A673 (cell line): ENCODE measurements around the gene MYT1. TPM values are rescaled to one million over a fixed set of nuclear protein-coding genes. Genes with fewer than 3 reads are reported as not detected.

Experiments used
- BruUV-seq: library from RNA; stranded (reverse); fragments of 400-500 nt; replicated peaks from 2 replicates; lab custom pipeline; 2021; lab: Mats Ljungman, UMichigan
- CTCF ChIA-PET: fragments of 300-600 bp; sonication (Branson Sonifier 250); formaldehyde crosslinking; loops from one replicate; lab custom pipeline; 2022; ENCODE audit warnings: antibody characterized with exemption; lab: Charles Lee
- POLR2A ChIA-PET: fragments of 300-600 bp; sonication (Branson Sonifier 250); formaldehyde crosslinking; loops from one replicate; lab custom pipeline; 2022; ENCODE audit warnings: antibody characterized with exemption; ENCODE audit not compliant: low non-redundant PET; lab: Charles Lee
- DNase-seq: peaks from one replicate; pipeline ENCODE4 v3.0.0-alpha.2; 2015; ENCODE audit warnings: low spot score
- H3K27ac ChIP-seq: fragments of 200-600 bp; sonication (generic); 2 replicates; pipeline ENCODE4 v1.5.1; 2016; ENCODE audit warnings: mixed run types, low read depth, mild to moderate bottlenecking, mixed read lengths, antibody characterized with exemption, low read length; ENCODE audit not compliant: poor library complexity, severe bottlenecking
- H3K27me3 ChIP-seq: fragments of 200-600 bp; sonication (generic); replicated peaks from 2 replicates; pipeline ENCODE4 v1.6.1; 2017; ENCODE audit warnings: mixed run types, low read depth, mild to moderate bottlenecking, mixed read lengths, antibody characterized with exemption, low read length; ENCODE audit not compliant: insufficient read depth, poor library complexity
- H3K36me3 ChIP-seq: fragments of 200-600 bp; sonication (generic); 2 replicates; pipeline ENCODE4 v1.6.1; 2016; ENCODE audit warnings: mixed run types, mild to moderate bottlenecking, mixed read lengths, antibody characterized with exemption, low read length; ENCODE audit not compliant: insufficient read depth, poor library complexity, severe bottlenecking
- H3K4me1 ChIP-seq: fragments of 200-600 bp; sonication (generic); 2 replicates; pipeline ENCODE4 v1.6.1; 2017; ENCODE audit warnings: mixed run types, mild to moderate bottlenecking, mixed read lengths, antibody characterized with exemption, low read length; ENCODE audit not compliant: insufficient read depth, poor library complexity, severe bottlenecking
- H3K4me3 ChIP-seq: fragments of 200-600 bp; sonication (generic); 2 replicates; pipeline ENCODE4 v1.5.1; 2016; ENCODE audit warnings: low read depth, mixed run types, mild to moderate bottlenecking, mixed read lengths, low read length; ENCODE audit not compliant: poor library complexity, severe bottlenecking
- H3K9me3 ChIP-seq: fragments of 200-600 bp; sonication (generic); 2 replicates; pipeline ENCODE4 v1.6.1; 2016; ENCODE audit warnings: mixed run types, low read depth, mild to moderate bottlenecking, mixed read lengths, antibody characterized with exemption, low read length; ENCODE audit not compliant: poor library complexity, severe bottlenecking
- EZH2 ChIP-seq: fragments of 200-600 bp; sonication (generic); IDR thresholded peaks from 2 replicates; pipeline ENCODE4 v1.6.1; 2017; ENCODE audit warnings: borderline replicate concordance, low read depth, mild to moderate bottlenecking, mixed read lengths, antibody characterized with exemption, low read length; ENCODE audit not compliant: poor library complexity, severe bottlenecking
- intact Hi-C: fragments of 100-400 bp; cut with micrococcal nuclease; formaldehyde crosslinking; loops from one replicate; pipeline ENCODE4 v1.10.0; 2022; ENCODE audit not compliant: unreplicated experiment
- total RNA-seq: library from RNA; stranded (reverse); gene quantifications from 2 replicates; pipeline ENCODE4 v1.2.3, GENCODE V29; 2021
- TF ChIP-seq, protein P1 (sequence below): fragments of 300-800, 200-600 bp; sonication (generic); conservative IDR thresholded peaks from 2 replicates; pipeline ENCODE4 v1.5.1; 2017; ENCODE audit warnings: low read depth, mild to moderate bottlenecking, antibody characterized with exemption, low read length, moderate library complexity, mixed read lengths

Gene MYT1
- total RNA-seq, 1 experiment from 2014 or later: not detected

DNA sequence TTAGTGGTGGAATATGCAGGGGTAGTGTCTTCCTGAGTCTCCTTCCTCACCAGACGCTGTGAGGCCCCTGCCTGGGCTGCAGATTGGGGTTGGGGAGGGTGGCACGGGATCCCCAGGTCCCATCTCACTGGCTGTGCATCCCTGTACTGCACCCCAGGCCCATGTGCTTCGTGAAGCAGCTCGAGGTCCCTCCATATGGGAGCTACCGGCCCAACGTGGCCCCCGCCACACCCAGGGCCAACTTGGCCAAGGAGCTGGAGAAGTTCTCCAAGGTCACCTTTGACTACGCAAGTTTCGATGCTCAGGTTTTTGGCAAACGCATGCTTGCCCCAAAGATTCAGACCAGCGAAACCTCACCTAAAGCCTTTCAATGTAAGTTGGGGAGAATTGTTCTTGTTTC, 52.7 kb downstream of the MYT1 start:
- no peak for DNase-seq
- Histone ChIP-seq H3K4me1 (no peaks in the 10 kb centered on the region), H3K36me3 (no peaks in the 10 kb centered on the region), H3K27ac (no peak overlapping the region), H3K27me3 (no peaks in the 10 kb centered on the region), H3K9me3 (no peaks in the 10 kb centered on the region), H3K4me3 (no peak overlapping the region)
- no TSS peak for BruUV-seq
- CTCF ChIA-PET: no interaction called here
- intact Hi-C loops: no loop called here
- TF ChIP-seq EZH2: no peak
- TF ChIP-seq, protein P1, sequence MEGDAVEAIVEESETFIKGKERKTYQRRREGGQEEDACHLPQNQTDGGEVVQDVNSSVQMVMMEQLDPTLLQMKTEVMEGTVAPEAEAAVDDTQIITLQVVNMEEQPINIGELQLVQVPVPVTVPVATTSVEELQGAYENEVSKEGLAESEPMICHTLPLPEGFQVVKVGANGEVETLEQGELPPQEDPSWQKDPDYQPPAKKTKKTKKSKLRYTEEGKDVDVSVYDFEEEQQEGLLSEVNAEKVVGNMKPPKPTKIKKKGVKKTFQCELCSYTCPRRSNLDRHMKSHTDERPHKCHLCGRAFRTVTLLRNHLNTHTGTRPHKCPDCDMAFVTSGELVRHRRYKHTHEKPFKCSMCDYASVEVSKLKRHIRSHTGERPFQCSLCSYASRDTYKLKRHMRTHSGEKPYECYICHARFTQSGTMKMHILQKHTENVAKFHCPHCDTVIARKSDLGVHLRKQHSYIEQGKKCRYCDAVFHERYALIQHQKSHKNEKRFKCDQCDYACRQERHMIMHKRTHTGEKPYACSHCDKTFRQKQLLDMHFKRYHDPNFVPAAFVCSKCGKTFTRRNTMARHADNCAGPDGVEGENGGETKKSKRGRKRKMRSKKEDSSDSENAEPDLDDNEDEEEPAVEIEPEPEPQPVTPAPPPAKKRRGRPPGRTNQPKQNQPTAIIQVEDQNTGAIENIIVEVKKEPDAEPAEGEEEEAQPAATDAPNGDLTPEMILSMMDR: no peak
- POLR2A ChIA-PET: no interaction called here

GRCh38 chr20:64217539-64218221, 53.4 kb downstream of the MYT1 start:
- intact Hi-C loops: no loop called here
- no peak for DNase-seq
- no peak for TF ChIP-seq EZH2
- TF ChIP-seq, protein P1: no peak
- Histone ChIP-seq H3K27me3 (no peaks in the 10 kb centered on the region), H3K27ac (no peak overlapping the region), H3K9me3 (no peaks in the 10 kb centered on the region), H3K4me1 (no peaks in the 10 kb centered on the region), H3K36me3 (no peaks in the 10 kb centered on the region), H3K4me3 (no peak overlapping the region)
- BruUV-seq: no TSS peak
- CTCF ChIA-PET: no interaction called here
- POLR2A ChIA-PET: no interaction called here

GRCh38 chr20:64219202-64219601, 55.0 kb downstream of the MYT1 start:
- no TSS peak for BruUV-seq
- POLR2A ChIA-PET: no interaction called here
- H3K36me3 ChIP-seq: no peaks in the 10 kb centered on the region
- TF ChIP-seq, protein P1: no peak
- TF ChIP-seq EZH2: no peak
- H3K27ac ChIP-seq: no peak overlapping the region
- intact Hi-C loops: no loop called here
- DNase-seq: no peak
- H3K4me1 ChIP-seq: peaks cover 12% of the 10 kb centered on the region
- H3K27me3 ChIP-seq: no peaks in the 10 kb centered on the region
- no peak overlapping the region for H3K4me3 ChIP-seq
- CTCF ChIA-PET: no interaction called here
- no peaks in the 10 kb centered on the region for H3K9me3 ChIP-seq
